Astrocyte of the spinal cord (primary cell): Measurements from ENCODE around the gene SH3BP2.

Source experiments
- DNase-seq: peaks from one replicate; pipeline ENCODE4 v3.0.0; 2011; ENCODE audit warnings: low read depth, low spot score
- H3K4me3 ChIP-seq: 2 replicates; pipeline ENCODE4 v1.5.1; 2011; ENCODE audit warnings: low read depth, mild to moderate bottlenecking, low read length, moderate library complexity
- CTCF ChIP-seq: IDR thresholded peaks from 2 replicates; pipeline ENCODE4 v1.5.1; 2012; ENCODE audit warnings: low read depth, mild to moderate bottlenecking, low read length, inconsistent platforms
- in situ Hi-C: cut with HindIII; loops from 2 replicates; pipeline ENCODE4 v1.10.0; 2017; ENCODE audit warnings: low sequenced_read_pairs

Gene SH3BP2

GRCh38 chr4:2822461-2823300 is 29.8 kb downstream of the SH3BP2 start:
- TF ChIP-seq CTCF = no peak
- DNase-seq = no peak
- in situ Hi-C loops = no loop called here
- H3K4me3 ChIP-seq = no peak overlapping the region

- TF ChIP-seq CTCF = no peak
- in situ Hi-C loops = no loop called here
- H3K4me3 ChIP-seq = no peak overlapping the region
- no peak for DNase-seq
Observed at GRCh38 chr4:2823301-2823670, 30.4 kb downstream of the SH3BP2 start.

GRCh38 chr4:2823671-2824328 is 30.9 kb downstream of the SH3BP2 start:
- in situ Hi-C loops = no loop called here
- TF ChIP-seq CTCF = no peak
- DNase-seq = no peak
- H3K4me3 ChIP-seq = no peak overlapping the region

- TF ChIP-seq CTCF = no peak
- no peak overlapping the region for H3K4me3 ChIP-seq
- in situ Hi-C loops = no loop called here
- no peak for DNase-seq
Observed at GRCh38 chr4:2824329-2824835, 31.5 kb downstream of the SH3BP2 start.

- in situ Hi-C loops = no loop called here
- no peak overlapping the region for H3K4me3 ChIP-seq
- TF ChIP-seq CTCF = no peak
- DNase-seq = no peak
Observed at GRCh38 chr4:2824836-2825381, 32.0 kb downstream of the SH3BP2 start.

- no peak for DNase-seq
- in situ Hi-C loops = no loop called here
- H3K4me3 ChIP-seq = no peak overlapping the region
- TF ChIP-seq CTCF = no peak
Observed at GRCh38 chr4:2825740-2826139, 32.9 kb downstream of the SH3BP2 start.
